Measurements from ENCODE around the gene ANKS6. TPM values are rescaled to one million over a fixed set of nuclear protein-coding genes. Genes with fewer than 3 reads are reported as not detected.

Gene ANKS6
- total RNA-seq, 3 donors from 2014 or later (not counting 1 experiment from before 2014, with no cell fraction given) = 8.1 to 12.6 (median 10.5) TPM

GRCh38 chr9:98760231-98760630 lies 36.1 kb downstream of the ANKS6 start:
- H3K4me3 Mint-ChIP-seq = no peak overlapping the region
- no peak overlapping the region for H3K27ac ChIP-seq (ENCODE audit: low read length)
- no peak for DNase-seq
- H3K36me3 Mint-ChIP-seq = no peaks in the 10 kb centered on the region
- peaks cover 8% of the 10 kb centered on the region for H3K36me3 ChIP-seq (ENCODE audit: control insufficient read depth, insufficient read depth, low read length)
- H3K4me3 ChIP-seq (ENCODE audit: low read length) = no peak overlapping the region
- H3K4me1 Mint-ChIP-seq = no peaks in the 10 kb centered on the region
- peaks cover 0 to 6% of the 10 kb centered on the region in 2 donors for H3K9me3 Mint-ChIP-seq
- H3K27me3 Mint-ChIP-seq (ENCODE audit: low read depth in 2 of 2) = no peaks in the 10 kb centered on the region
- H3K4me1 ChIP-seq (ENCODE audit: control insufficient read depth, insufficient read depth, low read length) = no peaks in the 10 kb centered on the region
- no peak for TF ChIP-seq CTCF (IDR thresholded peaks at IDR 0.05)
- ATAC-seq = no peak
- H3K27me3 ChIP-seq (ENCODE audit: control insufficient read depth, insufficient read depth, low read length) = no peaks in the 10 kb centered on the region
- intact Hi-C loops (cut with micrococcal nuclease) = no loop called here
- no peaks in the 10 kb centered on the region for H3K9me3 ChIP-seq (ENCODE audit: control insufficient read depth, insufficient read depth, low read length)
- H3K27ac Mint-ChIP-seq = no peak overlapping the region

GRCh38 chr9:98755006-98755618 lies 41.2 kb downstream of the ANKS6 start:
- no peak overlapping the region for H3K4me3 ChIP-seq (ENCODE audit: low read length)
- WGBS (ENCODE audit: insufficient coverage) = 92% methylated on average over 6 of the region's 6 CpGs
- Mint-ChIP-seq H3K4me3 (no peak overlapping the region), H3K36me3 (peaks cover 3% of the 10 kb centered on the region), H3K27ac (no peak overlapping the region), H3K27me3 (ENCODE audit: low read depth in 2 of 2) (no peaks in the 10 kb centered on the region), H3K9me3 (peaks cover 0 to 2% of the 10 kb centered on the region in 2 donors), H3K4me1 (no peaks in the 10 kb centered on the region)
- no peaks in the 10 kb centered on the region for H3K4me1 ChIP-seq (ENCODE audit: control insufficient read depth, insufficient read depth, low read length)
- H3K27ac ChIP-seq (ENCODE audit: low read length) = no peak overlapping the region
- no peaks in the 10 kb centered on the region for H3K27me3 ChIP-seq (ENCODE audit: control insufficient read depth, insufficient read depth, low read length)
- H3K36me3 ChIP-seq (ENCODE audit: control insufficient read depth, insufficient read depth, low read length) = peaks cover 10% of the 10 kb centered on the region
- ATAC-seq = no peak
- no peak for DNase-seq
- intact Hi-C loops (cut with micrococcal nuclease) = no loop called here
- no peaks in the 10 kb centered on the region for H3K9me3 ChIP-seq (ENCODE audit: control insufficient read depth, insufficient read depth, low read length)
- no peak for TF ChIP-seq CTCF (IDR thresholded peaks at IDR 0.05)

- Mint-ChIP-seq H3K4me3 (no peak overlapping the region), H3K27ac (no peak overlapping the region), H3K4me1 (no peaks in the 10 kb centered on the region), H3K9me3 (no peaks in the 10 kb centered on the region), H3K36me3 (peaks cover 6% of the 10 kb centered on the region), H3K27me3 (ENCODE audit: low read depth in 2 of 2) (no peaks in the 10 kb centered on the region)
- 98% methylated on average over 2 of the region's 2 CpGs for WGBS (ENCODE audit: insufficient coverage)
- Histone ChIP-seq H3K27me3 (ENCODE audit: control insufficient read depth, insufficient read depth, low read length) (no peaks in the 10 kb centered on the region), H3K36me3 (ENCODE audit: control insufficient read depth, insufficient read depth, low read length) (peaks cover 12% of the 10 kb centered on the region), H3K4me1 (ENCODE audit: control insufficient read depth, insufficient read depth, low read length) (no peaks in the 10 kb centered on the region), H3K4me3 (ENCODE audit: low read length) (no peak overlapping the region), H3K27ac (ENCODE audit: low read length) (no peak overlapping the region), H3K9me3 (ENCODE audit: control insufficient read depth, insufficient read depth, low read length) (no peaks in the 10 kb centered on the region)
- ATAC-seq (no peak), DNase-seq (no peak)
- no peak for TF ChIP-seq CTCF (IDR thresholded peaks at IDR 0.05)
- intact Hi-C loops (cut with micrococcal nuclease) = no loop called here
These were observed 45.1 kb downstream of the ANKS6 start for GRCh38 chr9:98751210-98751609.

All from natural killer cell (primary cell).